A549 (cell line): ENCODE results near the gene PUM2.

Experiments used
- CTCF ChIP-seq: fragments of >200 bp; sonication (Bioruptor Twin); formaldehyde crosslinking; IDR thresholded peaks from 3 replicates; pipeline ENCODE4 v1.5.1; 2016
- EHMT2 ChIP-seq: fragments of 200-600 bp; sonication (generic); IDR thresholded peaks from 2 replicates; pipeline ENCODE4 v1.6.1; 2016; ENCODE audit warnings: antibody characterized with exemption, low read depth, mild to moderate bottlenecking, moderate library complexity
- GATA3 ChIP-seq: IDR thresholded peaks from 2 replicates; pipeline ENCODE4 v1.6.1; 2012; ENCODE audit warnings: borderline replicate concordance
- HOXA7 ChIP-seq: fragments of 250-450 bp; sonication (Bioruptor Pico); IDR thresholded peaks from 2 replicates; pipeline ENCODE4 v1.5.0; 2020; ENCODE audit warnings: mild to moderate bottlenecking, moderate library complexity
- JUNB ChIP-seq: fragments of >200 bp; sonication (Bioruptor Twin); formaldehyde crosslinking; IDR thresholded peaks from 2 replicates; pipeline ENCODE4 v1.6.1; 2016
- KDM5A ChIP-seq: fragments of 200-600 bp; sonication (generic); IDR thresholded peaks from 2 replicates; pipeline ENCODE4 v1.6.1; 2016; ENCODE audit warnings: antibody characterized with exemption, mild to moderate bottlenecking
- POLR2A ChIP-seq: IDR thresholded peaks from 2 replicates; pipeline ENCODE4 v1.6.1; 2012; ENCODE audit warnings: mild to moderate bottlenecking, low read length
- POLR2AphosphoS2 ChIP-seq: conservative IDR thresholded peaks from 2 replicates; pipeline ENCODE4 v1.6.1; 2012; ENCODE audit warnings: low read length, improper control_type of control experiment, inconsistent platforms
- SREBF2 ChIP-seq: fragments of 450-650 bp; IDR thresholded peaks from 2 replicates; pipeline ENCODE4 v1.6.1; 2014; ENCODE audit warnings: mild to moderate bottlenecking, moderate library complexity
- TP53 ChIP-seq: fragments of 250-450 bp; sonication (Bioruptor Pico); IDR thresholded peaks from 2 replicates; pipeline ENCODE4 v1.5.0; 2021; ENCODE audit warnings: mild to moderate bottlenecking, moderate library complexity
- TF ChIP-seq, protein P1 (sequence below): fragments of 200-600 bp; sonication (generic); IDR thresholded peaks from 2 replicates; pipeline ENCODE4 v1.6.1; 2016; ENCODE audit warnings: antibody characterized with exemption, mild to moderate bottlenecking, moderate library complexity
- TF ChIP-seq, protein P2 (sequence below): IDR thresholded peaks from 2 replicates; pipeline ENCODE4 v1.6.1; 2012

DNA sequence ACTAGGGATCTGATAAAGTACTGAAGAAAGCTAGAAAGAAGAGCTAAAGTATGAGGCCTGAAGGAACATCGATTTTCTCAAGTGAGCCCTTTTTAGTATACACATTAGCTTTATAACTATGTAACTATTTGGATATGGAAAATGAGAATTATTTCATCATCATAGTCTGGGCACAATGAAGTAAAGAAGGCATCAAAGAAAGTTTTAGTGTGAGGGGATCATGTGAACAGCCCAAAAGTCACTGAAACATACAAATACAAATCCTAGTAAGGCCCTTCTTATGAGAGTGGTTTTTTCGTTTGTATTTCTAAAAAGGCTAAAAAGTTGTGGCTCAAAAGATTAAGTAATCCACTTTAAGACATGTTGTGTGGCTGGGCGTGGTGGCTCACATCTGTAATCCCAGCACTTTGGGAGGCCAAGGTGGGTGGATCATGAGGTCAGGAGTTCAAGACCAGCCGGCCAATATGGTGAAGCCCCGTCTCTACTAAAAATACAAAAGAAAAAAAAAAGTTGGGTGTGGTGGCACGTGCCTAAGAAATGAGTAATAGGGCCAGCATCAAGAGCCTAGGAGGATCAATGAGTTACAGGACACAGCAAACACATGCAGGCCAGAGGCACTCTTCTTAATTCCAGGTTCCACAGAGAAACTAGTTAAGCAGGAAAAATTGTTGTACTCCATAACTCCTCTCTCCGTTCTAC is 61.9 kb downstream of the PUM2 start:
- TF ChIP-seq SREBF2 (no peak), POLR2AphosphoS2 (no peak), CTCF (no peak), EHMT2 (no peak), KDM5A (no peak), GATA3 (no peak), JUNB (no peak), POLR2A (no peak), HOXA7 (CRISPR knock-in tag) (no peak), TP53 (CRISPR knock-in tag) (no peak)
- TF ChIP-seq, protein P1, sequence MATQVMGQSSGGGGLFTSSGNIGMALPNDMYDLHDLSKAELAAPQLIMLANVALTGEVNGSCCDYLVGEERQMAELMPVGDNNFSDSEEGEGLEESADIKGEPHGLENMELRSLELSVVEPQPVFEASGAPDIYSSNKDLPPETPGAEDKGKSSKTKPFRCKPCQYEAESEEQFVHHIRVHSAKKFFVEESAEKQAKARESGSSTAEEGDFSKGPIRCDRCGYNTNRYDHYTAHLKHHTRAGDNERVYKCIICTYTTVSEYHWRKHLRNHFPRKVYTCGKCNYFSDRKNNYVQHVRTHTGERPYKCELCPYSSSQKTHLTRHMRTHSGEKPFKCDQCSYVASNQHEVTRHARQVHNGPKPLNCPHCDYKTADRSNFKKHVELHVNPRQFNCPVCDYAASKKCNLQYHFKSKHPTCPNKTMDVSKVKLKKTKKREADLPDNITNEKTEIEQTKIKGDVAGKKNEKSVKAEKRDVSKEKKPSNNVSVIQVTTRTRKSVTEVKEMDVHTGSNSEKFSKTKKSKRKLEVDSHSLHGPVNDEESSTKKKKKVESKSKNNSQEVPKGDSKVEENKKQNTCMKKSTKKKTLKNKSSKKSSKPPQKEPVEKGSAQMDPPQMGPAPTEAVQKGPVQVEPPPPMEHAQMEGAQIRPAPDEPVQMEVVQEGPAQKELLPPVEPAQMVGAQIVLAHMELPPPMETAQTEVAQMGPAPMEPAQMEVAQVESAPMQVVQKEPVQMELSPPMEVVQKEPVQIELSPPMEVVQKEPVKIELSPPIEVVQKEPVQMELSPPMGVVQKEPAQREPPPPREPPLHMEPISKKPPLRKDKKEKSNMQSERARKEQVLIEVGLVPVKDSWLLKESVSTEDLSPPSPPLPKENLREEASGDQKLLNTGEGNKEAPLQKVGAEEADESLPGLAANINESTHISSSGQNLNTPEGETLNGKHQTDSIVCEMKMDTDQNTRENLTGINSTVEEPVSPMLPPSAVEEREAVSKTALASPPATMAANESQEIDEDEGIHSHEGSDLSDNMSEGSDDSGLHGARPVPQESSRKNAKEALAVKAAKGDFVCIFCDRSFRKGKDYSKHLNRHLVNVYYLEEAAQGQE, result no peak
- TF ChIP-seq, protein P2, sequence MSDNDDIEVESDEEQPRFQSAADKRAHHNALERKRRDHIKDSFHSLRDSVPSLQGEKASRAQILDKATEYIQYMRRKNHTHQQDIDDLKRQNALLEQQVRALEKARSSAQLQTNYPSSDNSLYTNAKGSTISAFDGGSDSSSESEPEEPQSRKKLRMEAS, result no peak
